OCI-LY3 (cell line): ENCODE results near the gene FAM241B.

Experiments used
- H2AFZ ChIP-seq: fragments of 200-600, 300-600 bp; shearing (Covaris generic); 2 replicates; pipeline ENCODE4 v1.6.0; 2014; ENCODE audit warnings: antibody characterized with exemption, low read depth, low read length
- H3K27ac ChIP-seq: fragments of 200-600, 300-600 bp; sonication (generic); 2 replicates; pipeline ENCODE4 v1.5.1; 2014; ENCODE audit warnings: mild to moderate bottlenecking, low read length, moderate library complexity, mixed read lengths
- H3K27me3 ChIP-seq: fragments of 200-600, 300-600 bp; sonication (generic); 2 replicates; pipeline ENCODE4 v1.6.1; 2014; ENCODE audit warnings: low read depth, low read length, mixed read lengths
- H3K36me3 ChIP-seq: fragments of 200-600, 300-600 bp; sonication (generic); replicated peaks from 2 replicates; pipeline ENCODE3; 2014; ENCODE audit warnings: low read depth, low read length, mixed read lengths
- H3K4me1 ChIP-seq: fragments of 300-600, 200-600 bp; sonication (generic); 2 replicates; pipeline ENCODE4 v1.6.1; 2014; ENCODE audit warnings: low read length, mixed read lengths
- H3K4me2 ChIP-seq: fragments of 200-600, 300-600 bp; sonication (generic); 2 replicates; pipeline ENCODE4 v1.6.1; 2014; ENCODE audit warnings: low read length, mixed read lengths
- H3K4me3 ChIP-seq: fragments of 300-600, 200-600 bp; sonication (generic); 2 replicates; pipeline ENCODE4 v1.5.1; 2014; ENCODE audit warnings: antibody characterized with exemption, mild to moderate bottlenecking, low read length, moderate library complexity
- H3K79me2 ChIP-seq: fragments of 300-600, 200-600 bp; shearing (Covaris generic); 2 replicates; pipeline ENCODE4 v1.6.1; 2014; ENCODE audit warnings: mild to moderate bottlenecking, low read length, mixed read lengths
- H3K9ac ChIP-seq: fragments of 300-600, 200-600 bp; shearing (Covaris generic); 2 replicates; pipeline ENCODE4 v1.6.0; 2014; ENCODE audit warnings: mild to moderate bottlenecking, low read length, moderate library complexity
- H3K9me3 ChIP-seq: fragments of 200-600, 300-600 bp; shearing (Covaris generic); 2 replicates; pipeline ENCODE4 v1.6.1; 2014; ENCODE audit warnings: low read length, mixed read lengths; ENCODE audit not compliant: insufficient read depth
- H4K20me1 ChIP-seq: fragments of 200-600, 300-600 bp; sonication (generic); 2 replicates; pipeline ENCODE4 v1.6.1; 2016; ENCODE audit warnings: low read length, mixed read lengths; ENCODE audit not compliant: insufficient read depth
- CTCF ChIP-seq: fragments of 200-600, 300-600 bp; sonication (generic); IDR thresholded peaks from 2 replicates; pipeline ENCODE4 v1.5.1; 2014; ENCODE audit warnings: antibody characterized with exemption, low read length, low read depth
- EZH2phosphoT487 ChIP-seq: fragments of 200-600 bp; shearing (Covaris generic); IDR thresholded peaks from 2 replicates; pipeline ENCODE4 v1.6.1; 2018; ENCODE audit warnings: antibody characterized with exemption, mixed run types, low read depth

The FAM241B gene

GRCh38 chr10:69640196-69640980 lies 10.3 kb downstream of the FAM241B start:
- Histone ChIP-seq H3K4me3 (no peak overlapping the region), H3K4me2 (no peak overlapping the region), H3K9ac (no peak overlapping the region), H3K9me3 (no peaks in the 10 kb centered on the region), H3K27me3 (no peaks in the 10 kb centered on the region), H3K27ac (no peak overlapping the region), H3K79me2 (no peaks in the 10 kb centered on the region), H3K4me1 (no peaks in the 10 kb centered on the region), H4K20me1 (no peaks in the 10 kb centered on the region), H3K36me3 (no peaks in the 10 kb centered on the region), H2AFZ (no peak overlapping the region)
- TF ChIP-seq CTCF (no peak), EZH2phosphoT487 (no peak)

- Histone ChIP-seq H3K27me3 (no peaks in the 10 kb centered on the region), H3K79me2 (no peaks in the 10 kb centered on the region), H3K27ac (no peak overlapping the region), H3K9ac (no peak overlapping the region), H3K36me3 (no peaks in the 10 kb centered on the region), H3K4me3 (no peak overlapping the region), H3K9me3 (no peaks in the 10 kb centered on the region), H3K4me1 (no peaks in the 10 kb centered on the region), H4K20me1 (no peaks in the 10 kb centered on the region), H2AFZ (no peak overlapping the region), H3K4me2 (no peak overlapping the region)
- TF ChIP-seq EZH2phosphoT487, result no peak
- no peak for TF ChIP-seq CTCF
Observed at GRCh38 chr10:69641261-69641980, 11.4 kb downstream of the FAM241B start.

GRCh38 chr10:69642747-69643146 lies 12.7 kb downstream of the FAM241B start:
- H3K27me3 ChIP-seq, result no peaks in the 10 kb centered on the region
- H2AFZ ChIP-seq, result no peak overlapping the region

More at GRCh38 chr10:69642747-69643146, 12.7 kb downstream of the FAM241B start:
- no peak for TF ChIP-seq CTCF
- no peak for TF ChIP-seq EZH2phosphoT487
- no peaks in the 10 kb centered on the region for H3K79me2 ChIP-seq
- H4K20me1 ChIP-seq, result no peaks in the 10 kb centered on the region
- no peak overlapping the region for H3K4me3 ChIP-seq
- no peak overlapping the region for H3K9ac ChIP-seq
- no peak overlapping the region for H3K4me2 ChIP-seq
- no peaks in the 10 kb centered on the region for H3K4me1 ChIP-seq
- H3K27ac ChIP-seq, result no peak overlapping the region
- H3K36me3 ChIP-seq, result no peaks in the 10 kb centered on the region
- no peaks in the 10 kb centered on the region for H3K9me3 ChIP-seq
